ENCODE measurements around the gene ULK3. TPM values are rescaled to one million over a fixed set of nuclear protein-coding genes. Genes with fewer than 3 reads are reported as not detected.

Gene ULK3
- total RNA-seq, 1 donor from 2014 or later = 22.4 TPM

Other genes starting within 250 kb of the ULK3 start
- 52.8 and 64.3 TPM in 2 replicates for gene CLK3, start 227.3 kb downstream of the ULK3 start, total RNA-seq
- gene EDC3, start 147.1 kb downstream of the ULK3 start, total RNA-seq = 14.3 and 21.1 TPM in 2 replicates
- gene CYP1A1, start 117.6 kb downstream of the ULK3 start, total RNA-seq = 1.2 and 1.3 TPM in 2 replicates
- not detected in 2 replicates for gene CYP1A2, start 94.3 kb downstream of the ULK3 start, total RNA-seq
- 39.5 and 46.1 TPM in 2 replicates for gene CSK, start 61.1 kb downstream of the ULK3 start, total RNA-seq
- not detected in 2 replicates for gene LMAN1L, start 30.3 kb downstream of the ULK3 start, total RNA-seq
- gene CPLX3, start 16.5 kb downstream of the ULK3 start, total RNA-seq = not detected in 2 replicates
- 18.5 and 21.9 TPM in 2 replicates for gene SCAMP2, start 30.2 kb upstream of the ULK3 start, total RNA-seq
- gene MPI, start 46.9 kb upstream of the ULK3 start, total RNA-seq = 57.3 and 64.3 TPM in 2 replicates
- gene FAM219B, start 63.7 kb upstream of the ULK3 start, total RNA-seq = 38.2 and 41.3 TPM in 2 replicates
- gene COX5A, start 94.9 kb upstream of the ULK3 start, total RNA-seq = 51.2 and 72.3 TPM in 2 replicates
- 13.2 and 14.4 TPM in 2 replicates for gene RPP25, start 113.6 kb upstream of the ULK3 start, total RNA-seq
- gene SCAMP5, start 152.4 kb upstream of the ULK3 start, total RNA-seq = 3.5 and 5.9 TPM in 2 replicates
- 8.4 and 11.8 TPM in 2 replicates for gene PPCDC, start 180.4 kb upstream of the ULK3 start, total RNA-seq

Measured in pulmonary artery endothelial cell (primary cell).